K562 treated with DMSO at 1 percent for 12 hours (cell line): ENCODE data around the gene CABLES2. TPM values are rescaled to one million over a fixed set of nuclear protein-coding genes. Genes with fewer than 3 reads are reported as not detected.

ENCODE experiments used
- total RNA-seq: library from RNA; unstranded; fragments of 300-600 nt; gene quantifications from 2 replicates; pipeline ENCODE4 v1.2.3, GENCODE V29; 2022; ENCODE audit not compliant: insufficient read depth

The CABLES2 gene, protein sequence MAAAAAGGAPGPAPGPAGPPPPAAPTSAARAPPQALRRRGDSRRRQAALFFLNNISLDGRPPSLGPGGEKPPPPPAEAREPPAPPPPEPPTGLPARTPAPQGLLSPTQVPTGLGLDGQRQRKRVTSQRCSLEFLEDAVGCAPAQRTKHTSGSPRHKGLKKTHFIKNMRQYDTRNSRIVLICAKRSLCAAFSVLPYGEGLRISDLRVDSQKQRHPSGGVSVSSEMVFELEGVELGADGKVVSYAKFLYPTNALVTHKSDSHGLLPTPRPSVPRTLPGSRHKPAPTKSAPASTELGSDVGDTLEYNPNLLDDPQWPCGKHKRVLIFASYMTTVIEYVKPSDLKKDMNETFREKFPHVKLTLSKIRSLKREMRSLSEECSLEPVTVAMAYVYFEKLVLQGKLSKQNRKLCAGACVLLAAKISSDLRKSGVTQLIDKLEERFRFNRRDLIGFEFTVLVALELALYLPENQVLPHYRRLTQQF
- total RNA-seq, result 6.3 and 12.4 TPM in 2 replicates

DNA sequence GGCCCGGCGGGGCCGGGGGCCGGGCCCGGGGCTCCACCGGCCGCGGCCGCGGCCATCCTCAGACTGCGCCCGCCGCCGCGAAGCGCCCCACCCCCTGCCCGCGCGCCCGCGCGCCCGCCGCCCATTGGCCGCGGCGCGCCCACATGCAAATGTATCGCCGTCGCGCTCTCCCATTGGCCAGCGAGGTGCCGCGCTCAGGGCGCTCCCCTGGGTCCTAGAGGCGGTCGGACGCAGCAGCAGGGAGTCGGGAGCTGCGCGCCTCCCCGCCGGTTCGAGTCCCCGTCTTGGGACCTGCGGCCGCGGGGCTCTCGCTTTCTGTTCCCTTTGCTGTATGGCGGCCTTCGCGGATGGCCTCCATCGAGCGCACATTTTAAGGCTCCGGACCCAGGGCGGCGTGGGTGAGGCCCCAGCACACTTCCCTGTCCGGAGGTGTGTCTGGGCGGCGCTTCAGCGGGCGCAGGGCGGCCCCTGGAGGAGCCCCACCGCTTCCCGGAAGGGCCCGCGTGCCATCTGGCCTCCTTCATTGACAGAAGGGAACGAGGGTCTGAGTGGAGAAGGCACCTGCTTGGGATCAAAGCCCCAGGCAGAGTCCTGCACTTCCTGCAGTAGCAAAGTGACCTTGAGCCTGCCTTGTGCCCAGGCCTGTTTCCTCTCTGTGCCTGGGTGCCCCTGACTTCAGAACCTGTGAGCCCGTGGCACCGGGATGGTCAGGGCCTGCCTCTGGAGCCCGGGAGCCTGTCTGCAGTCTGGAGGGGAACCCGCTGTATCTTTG is at the start of gene CABLES2:
CABLES2 (minus strand) TSS at position 65 of the 772 bp plus-strand sequence; CDS start at position 56, 9 bp downstream.

DNA sequence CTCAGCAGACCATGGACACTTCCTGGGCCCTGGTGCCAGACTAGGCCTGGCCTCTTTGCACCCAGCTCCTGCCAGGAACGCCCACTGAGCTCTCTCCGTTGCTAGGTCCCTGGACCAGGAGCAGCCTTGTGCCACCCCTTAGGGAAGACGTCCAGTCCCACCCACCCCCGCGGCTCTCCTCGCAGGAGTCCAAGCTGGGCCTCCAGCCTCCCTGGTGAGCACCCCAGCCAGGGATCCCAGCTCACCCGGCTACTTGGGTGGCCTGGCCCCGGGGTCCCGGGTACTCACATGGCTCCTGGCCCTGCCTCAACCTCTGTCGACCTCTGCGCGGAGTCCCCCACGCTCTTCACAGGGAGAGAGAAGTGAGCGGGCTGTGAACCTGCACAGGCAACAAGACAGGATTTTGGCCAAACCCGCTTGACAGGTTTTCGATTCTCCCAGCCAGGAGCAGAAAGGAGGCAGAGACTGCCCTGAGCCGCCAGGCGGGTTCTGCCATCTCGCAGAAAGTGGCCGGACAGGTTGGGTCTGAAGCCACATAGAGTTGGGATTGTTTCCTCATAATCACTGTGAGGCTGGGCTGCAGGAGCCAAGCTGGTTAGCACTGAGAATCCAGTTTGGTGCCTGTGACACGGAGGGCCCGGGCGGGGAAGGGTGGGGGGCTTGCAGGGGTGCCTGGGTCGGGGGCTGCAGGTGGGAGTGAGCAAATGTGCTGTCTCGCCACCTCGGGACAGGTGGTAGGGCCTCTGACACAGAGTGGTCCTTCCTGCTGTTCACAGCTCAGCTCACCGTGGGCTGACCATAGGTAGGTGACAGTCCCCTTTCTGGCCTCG is 20.3 kb upstream of the CABLES2 start, which contains the start of gene RBBP8NL:
RBBP8NL (minus strand) TSS at position 368 of the 830 bp plus-strand sequence. CDS start 7,892 bp downstream, outside the sequence.

DNA sequence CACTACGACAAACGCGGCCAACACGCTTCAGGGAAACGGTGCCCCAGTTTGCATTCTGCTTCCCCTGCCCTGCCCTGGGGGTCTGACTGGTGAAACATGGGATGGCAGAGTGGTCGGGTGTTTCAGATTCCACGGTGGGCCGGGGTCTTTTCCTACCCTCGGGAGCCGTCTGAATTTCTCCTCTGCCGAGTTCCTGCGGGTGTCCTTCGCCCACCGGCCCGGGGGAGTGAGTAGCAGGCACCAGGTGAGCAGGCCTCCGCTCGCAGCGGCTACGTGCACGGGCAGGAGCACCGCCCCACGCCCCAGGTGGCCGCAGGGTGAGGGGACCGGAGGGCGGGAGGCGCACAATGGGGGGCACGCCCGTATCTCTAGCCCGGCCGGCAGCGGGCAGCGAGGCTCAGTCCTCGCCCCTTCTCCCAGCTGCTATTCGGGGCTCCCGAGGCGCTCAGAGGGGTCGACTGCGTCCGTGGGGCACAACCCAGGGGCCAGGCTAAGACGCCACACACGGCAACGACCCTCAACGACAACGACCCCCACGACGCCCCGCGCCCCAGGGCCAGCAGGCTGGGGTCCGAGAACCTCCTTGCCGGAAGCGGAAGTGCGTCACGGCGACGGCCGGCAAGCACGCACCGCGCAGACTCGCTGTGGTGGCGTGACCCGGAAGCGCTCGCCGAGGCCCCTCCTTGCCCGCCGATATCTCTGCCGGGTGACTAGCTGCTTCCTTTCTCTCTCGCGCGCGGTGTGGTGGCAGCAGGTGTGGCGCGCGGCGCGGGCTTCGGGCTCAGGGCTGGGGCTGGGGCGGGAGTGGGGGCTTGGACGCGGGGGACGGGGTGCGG is 20.5 kb downstream of the CABLES2 start, which contains the start of gene RPS21:
RPS21 (plus strand) TSS at position 721 of the 836 bp plus-strand sequence. CDS start 236 bp downstream, outside the sequence.

DNA sequence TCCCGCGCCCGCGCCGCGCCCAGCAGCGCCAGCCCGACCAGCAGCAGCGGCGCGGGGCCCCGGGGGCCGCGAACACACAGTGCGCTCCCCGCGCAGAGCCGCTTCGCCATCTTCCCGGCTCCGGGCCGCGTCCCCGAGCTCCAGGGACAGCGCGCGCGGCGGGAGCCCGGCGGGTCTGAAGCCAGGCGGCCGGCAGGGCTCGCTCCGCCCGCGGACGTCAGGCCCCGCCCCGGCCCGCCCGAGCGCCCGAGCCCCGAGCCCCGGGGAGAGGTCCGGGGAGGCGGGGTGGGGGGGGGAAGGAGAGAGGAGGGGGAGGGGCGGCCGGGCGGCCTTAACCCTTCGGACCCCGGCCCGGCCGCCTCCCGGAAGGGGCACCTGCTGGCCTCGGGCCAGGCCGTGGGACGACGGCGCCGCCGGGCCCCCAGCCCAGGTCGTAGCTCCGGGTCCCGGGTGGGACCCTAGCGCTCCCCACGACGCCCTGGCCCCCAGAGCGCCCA is 39.9 kb downstream of the CABLES2 start, which contains the start of gene LAMA5:
LAMA5 (minus strand) TSS at position 177 of the 497 bp plus-strand sequence; CDS start at position 110, 67 bp downstream.

Other genes with a start within 250 kb of the CABLES2 start
- gene MTG2, start 224.3 kb downstream of the CABLES2 start, total RNA-seq, result 37.3 and 43.0 TPM in 2 replicates
- not detected in 2 replicates for gene HRH3, start 187.0 kb downstream of the CABLES2 start, total RNA-seq
- 10.9 and 26.4 TPM in 2 replicates for gene OSBPL2, start 168.8 kb downstream of the CABLES2 start, total RNA-seq
- gene ADRM1, start 104.3 kb downstream of the CABLES2 start, total RNA-seq, result 163 and 209 TPM in 2 replicates
- gene LAMA5, start 40.0 kb downstream of the CABLES2 start, total RNA-seq, result 31.7 and 36.7 TPM in 2 replicates
- 6,686 and 11,238 TPM in 2 replicates for gene RPS21, start 20.2 kb downstream of the CABLES2 start, total RNA-seq
- gene RBBP8NL, start 20.3 kb upstream of the CABLES2 start, total RNA-seq, result not detected in 2 replicates
- gene GATA5, start 68.7 kb upstream of the CABLES2 start, total RNA-seq, result 0.31 and 1.1 TPM in 2 replicates
- 0.60 and 2.0 TPM in 2 replicates for gene SLCO4A1, start 235.2 kb upstream of the CABLES2 start, total RNA-seq